Gastroesophageal sphincter (tissue), 3 donors: Measurements from ENCODE around the gene RHOH.

ENCODE experiments used
- CTCF ChIP-seq, 4 experiments: fragments of 200-600 bp in 2 of 4; fragments of 450-650 bp in 2 of 4; sonication (generic) in 1 of 4; IDR thresholded peaks; one replicate each; pipeline ENCODE4 v1.5.1; 2017 to 2019; ENCODE audit warnings: antibody characterized with exemption in 4 of 4, mild to moderate bottlenecking in 2 of 4, moderate library complexity in 2 of 4
- POLR2A ChIP-seq, 2 donors: fragments of 450-650 bp; IDR thresholded peaks; one replicate each; pipeline ENCODE4 v1.6.1; 2017; ENCODE audit warnings: antibody characterized with exemption in 2 of 2, mild to moderate bottlenecking in 2 of 2, moderate library complexity in 1 of 2
- POLR2AphosphoS5 ChIP-seq: sonication (generic); formaldehyde crosslinking; IDR thresholded peaks from one replicate; pipeline ENCODE4 v1.6.1; 2017; ENCODE audit warnings: antibody characterized with exemption

GRCh38 chr4:40205259-40206198 is 8.7 kb downstream of the RHOH start:
- TF ChIP-seq CTCF (IDR thresholded peaks at IDR 0.05) (no peak), POLR2A (IDR thresholded peaks at IDR 0.05) (no peak), POLR2AphosphoS5 (no peak)
